Measurements from ENCODE around the gene SNED1. TPM values are rescaled to one million over a fixed set of nuclear protein-coding genes. Genes with fewer than 3 reads are reported as not detected.

The SNED1 gene
- total RNA-seq, 1 experiment from 2014 or later = 3.2 TPM

DNA sequence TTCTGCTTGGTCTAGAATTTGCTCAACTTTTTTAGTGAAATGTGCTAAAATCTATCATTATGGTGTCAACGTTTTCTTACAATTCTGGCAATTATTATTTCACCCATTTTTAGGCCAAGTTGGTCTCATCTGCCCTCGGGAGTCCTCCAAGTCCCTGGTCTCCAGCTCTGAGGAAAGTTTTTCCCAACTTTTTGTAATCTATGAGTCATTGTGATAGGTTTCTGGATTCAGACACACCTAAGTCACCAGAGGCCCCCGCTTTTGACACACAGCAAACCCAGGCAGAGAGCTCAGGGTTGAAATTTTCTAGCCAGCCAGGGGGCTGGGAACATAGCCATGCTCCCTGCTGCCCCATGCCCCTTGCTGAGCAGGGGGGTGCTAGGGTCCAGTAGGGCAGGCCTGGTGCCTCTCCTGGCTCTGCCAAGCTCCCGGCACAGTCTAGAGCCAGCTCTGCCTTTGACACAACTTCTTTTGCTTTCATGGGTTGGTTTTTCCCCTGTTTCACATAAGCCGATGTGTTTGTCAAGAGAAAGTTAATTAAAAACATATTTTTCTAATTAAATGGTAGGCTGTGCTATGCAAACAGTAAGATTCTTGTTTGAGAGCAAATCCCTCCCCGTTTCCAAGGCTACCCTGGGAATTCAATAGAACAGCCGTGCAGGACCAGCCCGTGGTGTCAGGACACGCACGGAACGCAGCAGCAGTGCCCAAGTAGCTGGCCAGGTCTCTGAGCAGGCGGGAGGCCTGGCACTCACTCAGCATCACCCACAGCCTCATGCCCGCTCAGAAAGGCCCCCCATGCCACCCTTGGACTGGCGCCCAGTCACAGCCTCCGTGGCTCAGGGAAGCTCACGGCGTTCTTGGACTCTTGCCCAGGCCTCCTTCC lies 25.5 kb upstream of the SNED1 start (continued):
- TF ChIP-seq, protein P1, sequence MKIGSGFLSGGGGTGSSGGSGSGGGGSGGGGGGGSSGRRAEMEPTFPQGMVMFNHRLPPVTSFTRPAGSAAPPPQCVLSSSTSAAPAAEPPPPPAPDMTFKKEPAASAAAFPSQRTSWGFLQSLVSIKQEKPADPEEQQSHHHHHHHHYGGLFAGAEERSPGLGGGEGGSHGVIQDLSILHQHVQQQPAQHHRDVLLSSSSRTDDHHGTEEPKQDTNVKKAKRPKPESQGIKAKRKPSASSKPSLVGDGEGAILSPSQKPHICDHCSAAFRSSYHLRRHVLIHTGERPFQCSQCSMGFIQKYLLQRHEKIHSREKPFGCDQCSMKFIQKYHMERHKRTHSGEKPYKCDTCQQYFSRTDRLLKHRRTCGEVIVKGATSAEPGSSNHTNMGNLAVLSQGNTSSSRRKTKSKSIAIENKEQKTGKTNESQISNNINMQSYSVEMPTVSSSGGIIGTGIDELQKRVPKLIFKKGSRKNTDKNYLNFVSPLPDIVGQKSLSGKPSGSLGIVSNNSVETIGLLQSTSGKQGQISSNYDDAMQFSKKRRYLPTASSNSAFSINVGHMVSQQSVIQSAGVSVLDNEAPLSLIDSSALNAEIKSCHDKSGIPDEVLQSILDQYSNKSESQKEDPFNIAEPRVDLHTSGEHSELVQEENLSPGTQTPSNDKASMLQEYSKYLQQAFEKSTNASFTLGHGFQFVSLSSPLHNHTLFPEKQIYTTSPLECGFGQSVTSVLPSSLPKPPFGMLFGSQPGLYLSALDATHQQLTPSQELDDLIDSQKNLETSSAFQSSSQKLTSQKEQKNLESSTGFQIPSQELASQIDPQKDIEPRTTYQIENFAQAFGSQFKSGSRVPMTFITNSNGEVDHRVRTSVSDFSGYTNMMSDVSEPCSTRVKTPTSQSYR (CRISPR knock-in tag; IDR thresholded peaks at IDR 0.05) = no peak

DNA sequence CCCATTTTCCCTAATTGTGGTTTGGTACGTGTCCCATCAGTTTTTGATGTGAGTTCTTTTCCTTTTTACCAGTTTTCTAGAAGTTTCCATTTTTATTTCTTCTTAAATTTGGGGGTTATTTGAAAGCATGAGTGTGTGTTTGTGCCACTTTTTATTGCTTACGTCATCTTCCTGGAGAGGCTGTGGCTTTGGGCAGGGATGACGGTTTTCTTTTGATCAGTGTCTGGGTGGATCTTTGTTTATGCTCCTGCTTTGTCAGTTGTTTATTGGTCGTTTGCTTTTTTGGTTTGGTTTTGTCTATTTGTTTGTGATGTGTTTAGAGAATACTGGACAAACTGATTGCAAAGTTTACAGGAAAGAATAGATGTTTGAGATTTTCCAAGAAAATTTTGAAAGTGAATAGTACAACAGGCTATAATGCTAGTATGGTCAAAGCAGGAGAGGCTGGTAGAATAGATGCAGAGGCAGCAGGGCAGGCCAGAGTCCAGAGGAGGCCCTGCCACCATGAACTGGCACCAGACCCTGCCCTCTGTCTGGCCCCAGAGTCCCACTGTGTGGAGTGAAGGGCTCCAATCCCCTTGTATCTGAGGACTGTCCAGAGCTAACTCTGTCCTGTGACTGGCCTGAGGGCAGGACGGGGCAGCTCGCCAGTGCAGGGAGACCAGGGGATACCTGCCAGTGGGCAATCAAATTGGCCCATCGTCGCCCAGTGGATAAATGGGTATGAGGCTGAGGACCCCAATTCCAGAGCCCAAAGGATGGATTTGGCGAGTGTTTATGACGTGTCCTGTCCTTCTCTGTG lies 23.4 kb upstream of the SNED1 start:
- H3K4me1 Mint-ChIP-seq = no peaks in the 10 kb centered on the region
- DNase-seq (ENCODE audit: low spot score) (no peak), ATAC-seq (no peak)
- H3K4me3 Mint-ChIP-seq = no peak overlapping the region
- POLR2A ChIA-PET = no interaction called here
- CTCF ChIA-PET = interaction anchor here (0.6 to 4.1 kb wide), 4 partner anchors 9 to 232 kb away, joined by 3 to 17 read pairs (median 4); no protein-coding TSS in a partner anchor
- no peaks in the 10 kb centered on the region for H3K27me3 Mint-ChIP-seq (ENCODE audit: low read depth)
- H3K27ac Mint-ChIP-seq = no peak overlapping the region
- H3K9me3 Mint-ChIP-seq = no peaks in the 10 kb centered on the region
- H3K36me3 Mint-ChIP-seq = no peaks in the 10 kb centered on the region
- TF ChIP-seq, protein P2, sequence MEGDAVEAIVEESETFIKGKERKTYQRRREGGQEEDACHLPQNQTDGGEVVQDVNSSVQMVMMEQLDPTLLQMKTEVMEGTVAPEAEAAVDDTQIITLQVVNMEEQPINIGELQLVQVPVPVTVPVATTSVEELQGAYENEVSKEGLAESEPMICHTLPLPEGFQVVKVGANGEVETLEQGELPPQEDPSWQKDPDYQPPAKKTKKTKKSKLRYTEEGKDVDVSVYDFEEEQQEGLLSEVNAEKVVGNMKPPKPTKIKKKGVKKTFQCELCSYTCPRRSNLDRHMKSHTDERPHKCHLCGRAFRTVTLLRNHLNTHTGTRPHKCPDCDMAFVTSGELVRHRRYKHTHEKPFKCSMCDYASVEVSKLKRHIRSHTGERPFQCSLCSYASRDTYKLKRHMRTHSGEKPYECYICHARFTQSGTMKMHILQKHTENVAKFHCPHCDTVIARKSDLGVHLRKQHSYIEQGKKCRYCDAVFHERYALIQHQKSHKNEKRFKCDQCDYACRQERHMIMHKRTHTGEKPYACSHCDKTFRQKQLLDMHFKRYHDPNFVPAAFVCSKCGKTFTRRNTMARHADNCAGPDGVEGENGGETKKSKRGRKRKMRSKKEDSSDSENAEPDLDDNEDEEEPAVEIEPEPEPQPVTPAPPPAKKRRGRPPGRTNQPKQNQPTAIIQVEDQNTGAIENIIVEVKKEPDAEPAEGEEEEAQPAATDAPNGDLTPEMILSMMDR (IDR thresholded peaks at IDR 0.05) = no peak
- TF ChIP-seq, protein P3, sequence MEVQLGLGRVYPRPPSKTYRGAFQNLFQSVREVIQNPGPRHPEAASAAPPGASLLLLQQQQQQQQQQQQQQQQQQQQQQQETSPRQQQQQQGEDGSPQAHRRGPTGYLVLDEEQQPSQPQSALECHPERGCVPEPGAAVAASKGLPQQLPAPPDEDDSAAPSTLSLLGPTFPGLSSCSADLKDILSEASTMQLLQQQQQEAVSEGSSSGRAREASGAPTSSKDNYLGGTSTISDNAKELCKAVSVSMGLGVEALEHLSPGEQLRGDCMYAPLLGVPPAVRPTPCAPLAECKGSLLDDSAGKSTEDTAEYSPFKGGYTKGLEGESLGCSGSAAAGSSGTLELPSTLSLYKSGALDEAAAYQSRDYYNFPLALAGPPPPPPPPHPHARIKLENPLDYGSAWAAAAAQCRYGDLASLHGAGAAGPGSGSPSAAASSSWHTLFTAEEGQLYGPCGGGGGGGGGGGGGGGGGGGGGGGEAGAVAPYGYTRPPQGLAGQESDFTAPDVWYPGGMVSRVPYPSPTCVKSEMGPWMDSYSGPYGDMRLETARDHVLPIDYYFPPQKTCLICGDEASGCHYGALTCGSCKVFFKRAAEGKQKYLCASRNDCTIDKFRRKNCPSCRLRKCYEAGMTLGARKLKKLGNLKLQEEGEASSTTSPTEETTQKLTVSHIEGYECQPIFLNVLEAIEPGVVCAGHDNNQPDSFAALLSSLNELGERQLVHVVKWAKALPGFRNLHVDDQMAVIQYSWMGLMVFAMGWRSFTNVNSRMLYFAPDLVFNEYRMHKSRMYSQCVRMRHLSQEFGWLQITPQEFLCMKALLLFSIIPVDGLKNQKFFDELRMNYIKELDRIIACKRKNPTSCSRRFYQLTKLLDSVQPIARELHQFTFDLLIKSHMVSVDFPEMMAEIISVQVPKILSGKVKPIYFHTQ (CRISPR knock-in tag; IDR thresholded peaks at IDR 0.05) = no peak
- TF ChIP-seq SMAD4 (CRISPR knock-in tag; IDR thresholded peaks at IDR 0.05) (no peak), NFATC4 (CRISPR knock-in tag; IDR thresholded peaks at IDR 0.05) (no peak), IRF2 (CRISPR knock-in tag; IDR thresholded peaks at IDR 0.05; ENCODE audit: borderline replicate concordance, low read depth) (no peak), ZNF219 (CRISPR knock-in tag; IDR thresholded peaks at IDR 0.05; ENCODE audit: borderline replicate concordance) (no peak), ZBTB21 (CRISPR knock-in tag; IDR thresholded peaks at IDR 0.05; ENCODE audit: borderline replicate concordance) (no peak), GRHL2 (CRISPR knock-in tag; IDR thresholded peaks at IDR 0.05; ENCODE audit: insufficient replicate concordance, severe bottlenecking) (no peak), EMX1 (CRISPR knock-in tag; IDR thresholded peaks at IDR 0.05) (no peak), TEAD4 (CRISPR knock-in tag; IDR thresholded peaks at IDR 0.05) (no peak), TP53 (CRISPR knock-in tag; IDR thresholded peaks at IDR 0.05) (no peak), NFYB (CRISPR knock-in tag; conservative IDR thresholded peaks at IDR 0.05; ENCODE audit: low read depth) (no peak)
- TF ChIP-seq, protein P4, sequence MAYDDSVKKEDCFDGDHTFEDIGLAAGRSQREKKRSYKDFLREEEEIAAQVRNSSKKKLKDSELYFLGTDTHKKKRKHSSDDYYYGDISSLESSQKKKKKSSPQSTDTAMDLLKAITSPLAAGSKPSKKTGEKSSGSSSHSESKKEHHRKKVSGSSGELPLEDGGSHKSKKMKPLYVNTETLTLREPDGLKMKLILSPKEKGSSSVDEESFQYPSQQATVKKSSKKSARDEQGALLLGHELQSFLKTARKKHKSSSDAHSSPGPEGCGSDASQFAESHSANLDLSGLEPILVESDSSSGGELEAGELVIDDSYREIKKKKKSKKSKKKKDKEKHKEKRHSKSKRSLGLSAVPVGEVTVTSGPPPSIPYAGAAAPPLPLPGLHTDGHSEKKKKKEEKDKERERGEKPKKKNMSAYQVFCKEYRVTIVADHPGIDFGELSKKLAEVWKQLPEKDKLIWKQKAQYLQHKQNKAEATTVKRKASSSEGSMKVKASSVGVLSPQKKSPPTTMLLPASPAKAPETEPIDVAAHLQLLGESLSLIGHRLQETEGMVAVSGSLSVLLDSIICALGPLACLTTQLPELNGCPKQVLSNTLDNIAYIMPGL (CRISPR knock-in tag; IDR thresholded peaks at IDR 0.05) = no peak
- TF ChIP-seq, protein P5, sequence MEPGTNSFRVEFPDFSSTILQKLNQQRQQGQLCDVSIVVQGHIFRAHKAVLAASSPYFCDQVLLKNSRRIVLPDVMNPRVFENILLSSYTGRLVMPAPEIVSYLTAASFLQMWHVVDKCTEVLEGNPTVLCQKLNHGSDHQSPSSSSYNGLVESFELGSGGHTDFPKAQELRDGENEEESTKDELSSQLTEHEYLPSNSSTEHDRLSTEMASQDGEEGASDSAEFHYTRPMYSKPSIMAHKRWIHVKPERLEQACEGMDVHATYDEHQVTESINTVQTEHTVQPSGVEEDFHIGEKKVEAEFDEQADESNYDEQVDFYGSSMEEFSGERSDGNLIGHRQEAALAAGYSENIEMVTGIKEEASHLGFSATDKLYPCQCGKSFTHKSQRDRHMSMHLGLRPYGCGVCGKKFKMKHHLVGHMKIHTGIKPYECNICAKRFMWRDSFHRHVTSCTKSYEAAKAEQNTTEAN (CRISPR knock-in tag; IDR thresholded peaks at IDR 0.05) = no peak
- TF ChIP-seq, protein P6, sequence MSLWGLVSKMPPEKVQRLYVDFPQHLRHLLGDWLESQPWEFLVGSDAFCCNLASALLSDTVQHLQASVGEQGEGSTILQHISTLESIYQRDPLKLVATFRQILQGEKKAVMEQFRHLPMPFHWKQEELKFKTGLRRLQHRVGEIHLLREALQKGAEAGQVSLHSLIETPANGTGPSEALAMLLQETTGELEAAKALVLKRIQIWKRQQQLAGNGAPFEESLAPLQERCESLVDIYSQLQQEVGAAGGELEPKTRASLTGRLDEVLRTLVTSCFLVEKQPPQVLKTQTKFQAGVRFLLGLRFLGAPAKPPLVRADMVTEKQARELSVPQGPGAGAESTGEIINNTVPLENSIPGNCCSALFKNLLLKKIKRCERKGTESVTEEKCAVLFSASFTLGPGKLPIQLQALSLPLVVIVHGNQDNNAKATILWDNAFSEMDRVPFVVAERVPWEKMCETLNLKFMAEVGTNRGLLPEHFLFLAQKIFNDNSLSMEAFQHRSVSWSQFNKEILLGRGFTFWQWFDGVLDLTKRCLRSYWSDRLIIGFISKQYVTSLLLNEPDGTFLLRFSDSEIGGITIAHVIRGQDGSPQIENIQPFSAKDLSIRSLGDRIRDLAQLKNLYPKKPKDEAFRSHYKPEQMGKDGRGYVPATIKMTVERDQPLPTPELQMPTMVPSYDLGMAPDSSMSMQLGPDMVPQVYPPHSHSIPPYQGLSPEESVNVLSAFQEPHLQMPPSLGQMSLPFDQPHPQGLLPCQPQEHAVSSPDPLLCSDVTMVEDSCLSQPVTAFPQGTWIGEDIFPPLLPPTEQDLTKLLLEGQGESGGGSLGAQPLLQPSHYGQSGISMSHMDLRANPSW (CRISPR knock-in tag; conservative IDR thresholded peaks at IDR 0.05; ENCODE audit: low read depth) = no peak
- TF ChIP-seq, protein P1 (CRISPR knock-in tag; IDR thresholded peaks at IDR 0.05) = no peak
